ENCODE results near the gene MUC2.

The MUC2 gene

DNA sequence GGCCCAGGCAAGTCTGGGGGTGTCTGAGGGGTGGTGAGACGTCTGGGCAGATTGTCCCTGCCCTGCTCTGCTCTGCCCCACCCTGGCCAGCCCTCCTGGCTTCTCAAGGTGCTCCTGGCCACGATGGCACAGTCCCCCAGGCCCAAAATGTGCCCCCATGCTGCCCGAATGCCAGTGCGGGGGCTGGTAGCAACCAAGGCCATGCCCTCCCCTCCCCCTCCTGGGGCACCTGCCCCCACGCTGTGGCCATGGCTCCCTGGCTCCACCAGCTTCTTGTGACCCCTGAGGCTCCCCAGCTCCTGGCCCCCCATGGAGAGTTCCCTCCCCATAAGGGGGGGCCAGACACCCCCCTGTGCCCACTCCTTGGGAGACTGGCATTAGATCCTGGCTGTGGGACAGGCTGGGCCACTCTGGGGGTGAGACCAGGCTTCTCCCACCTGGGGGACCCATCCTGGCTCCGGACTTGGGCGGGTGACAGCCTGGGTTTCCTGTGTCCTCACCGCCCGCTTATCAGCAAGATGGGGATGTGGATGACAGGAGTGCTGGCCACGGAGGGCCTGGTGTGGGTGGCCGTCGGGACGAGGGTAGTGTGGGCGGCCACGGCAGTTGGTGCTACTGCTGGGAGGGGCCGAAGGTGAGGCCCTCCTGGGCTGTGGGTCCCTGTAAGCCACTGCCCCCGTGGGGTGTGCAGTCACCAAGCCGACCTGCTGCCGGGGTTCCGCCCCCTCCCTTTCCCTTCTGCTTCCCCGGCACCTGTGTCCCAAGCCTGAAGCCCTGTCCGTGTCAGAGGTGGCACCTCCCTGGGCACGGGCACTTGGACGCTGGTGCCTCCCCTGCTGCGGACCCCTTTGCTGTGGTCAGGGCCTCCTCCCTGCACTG, 22.3 kb upstream of the MUC2 start:
- no peak for DNase-seq

DNA sequence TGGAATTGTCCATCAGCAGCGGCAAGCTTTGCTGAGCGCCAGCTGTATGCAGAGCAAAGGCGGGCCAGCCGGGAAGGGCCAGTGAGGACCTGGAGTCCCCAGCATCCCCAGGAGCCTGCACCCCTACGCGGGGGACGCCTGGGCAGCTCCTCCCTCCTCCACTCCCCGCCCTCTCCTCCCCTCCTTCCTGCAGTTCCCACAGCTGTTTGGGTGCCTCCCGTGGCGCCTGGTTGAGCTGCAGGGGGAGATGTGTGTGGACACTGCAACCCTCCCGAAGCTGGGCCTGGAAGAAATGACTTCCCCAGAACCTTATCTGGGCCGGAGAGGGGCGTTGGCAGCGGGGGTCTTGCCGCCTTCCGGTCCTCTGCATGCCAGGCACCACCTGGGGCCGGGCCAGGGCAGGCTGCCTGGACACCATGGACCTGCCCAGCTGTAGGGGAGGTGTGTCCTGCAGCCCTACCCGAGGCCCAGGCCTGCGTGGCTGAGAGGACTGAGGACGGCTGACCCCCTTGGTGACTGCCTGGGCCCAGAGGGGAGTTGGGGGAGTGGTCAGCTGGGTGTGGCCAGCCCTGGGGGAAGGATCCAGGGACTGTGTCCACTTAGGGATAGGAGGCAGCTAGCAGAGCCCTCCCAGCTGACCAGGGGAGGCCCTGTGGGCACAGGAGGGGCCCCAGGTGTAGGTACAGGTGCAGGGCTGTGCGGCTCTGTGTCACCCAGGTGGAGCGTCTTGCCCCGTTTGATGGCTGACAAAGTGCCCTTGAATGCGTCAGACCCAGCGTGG, 21.4 kb upstream of the MUC2 start:
- DNase-seq, result no peak

DNA sequence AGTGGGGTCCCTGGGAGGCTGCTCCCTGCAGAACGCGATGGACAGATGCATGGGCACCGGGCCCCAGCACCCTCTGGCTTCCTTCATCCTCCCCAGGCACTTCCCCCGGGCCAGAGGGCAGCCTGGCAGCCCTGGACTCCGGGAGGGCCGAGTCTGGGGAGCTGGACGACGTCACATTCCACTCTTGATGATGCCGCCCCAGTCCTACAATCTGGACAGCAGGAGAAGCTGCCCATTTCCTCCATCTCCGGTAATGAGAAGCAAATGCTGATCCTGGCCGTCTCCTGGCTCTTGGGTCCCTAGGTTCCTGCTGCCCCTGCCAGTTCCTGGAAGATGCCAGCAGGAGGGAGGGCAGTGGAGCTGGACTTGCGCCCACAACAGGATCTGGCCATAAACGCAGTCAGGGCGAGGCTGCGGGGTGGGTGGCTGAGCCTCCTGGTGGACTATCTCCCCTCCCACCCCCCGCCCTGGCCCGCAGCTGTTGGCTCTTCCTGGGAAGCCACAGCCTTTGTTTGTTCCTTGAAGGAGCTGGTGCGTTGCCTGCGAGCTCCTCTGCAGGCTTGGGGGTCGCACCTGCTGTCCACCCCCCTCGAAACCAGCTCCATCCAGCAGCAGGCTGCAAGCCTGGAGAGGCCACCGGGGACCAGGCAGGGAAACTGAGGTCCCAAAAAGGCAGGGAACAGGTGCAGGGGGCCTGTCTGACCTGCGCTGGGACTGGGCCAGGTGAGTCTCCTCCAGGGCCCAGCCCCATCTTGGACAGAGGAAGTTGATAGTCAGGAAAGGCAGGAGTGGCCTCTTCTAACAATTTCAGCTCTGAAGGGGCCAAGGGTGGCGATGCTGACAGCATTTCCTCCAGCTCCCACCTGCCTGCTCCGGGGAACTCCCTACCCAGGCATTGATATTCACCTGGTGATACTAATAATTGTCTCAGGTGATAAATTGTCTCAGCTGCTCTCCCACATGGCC, 20.2 kb upstream of the MUC2 start:
- DNase-seq, result peak; percentile 52

DNA sequence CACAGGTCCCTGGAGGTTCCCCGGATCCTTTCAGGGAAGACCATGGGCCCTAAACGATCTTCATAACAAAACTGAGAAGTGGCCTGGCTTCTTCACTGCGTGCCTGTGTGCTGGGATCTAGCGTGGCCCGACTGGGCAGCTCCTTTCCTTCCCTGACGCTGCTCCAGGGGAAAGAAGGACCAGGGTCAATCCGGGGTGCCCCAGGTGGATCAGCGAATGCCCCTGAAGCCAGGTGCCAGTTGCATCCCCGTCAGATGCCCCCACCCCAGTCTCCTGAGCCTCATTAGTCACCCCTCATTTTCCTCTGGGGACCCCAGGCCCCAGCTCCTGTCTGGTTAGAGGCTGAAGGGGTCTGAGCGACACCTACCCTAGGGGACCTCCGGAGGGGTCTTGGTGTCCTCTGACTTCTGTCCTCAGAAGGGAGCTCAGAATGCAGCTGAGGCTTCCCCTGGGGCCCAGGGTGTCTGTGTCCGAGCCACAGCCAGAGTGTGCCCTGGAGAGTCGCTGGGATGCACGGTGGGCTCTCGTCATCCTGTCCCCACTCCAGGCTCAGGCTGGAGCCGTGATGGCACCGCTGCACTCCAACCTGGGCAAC, 19.5 kb upstream of the MUC2 start:
- no peak for DNase-seq

DNA sequence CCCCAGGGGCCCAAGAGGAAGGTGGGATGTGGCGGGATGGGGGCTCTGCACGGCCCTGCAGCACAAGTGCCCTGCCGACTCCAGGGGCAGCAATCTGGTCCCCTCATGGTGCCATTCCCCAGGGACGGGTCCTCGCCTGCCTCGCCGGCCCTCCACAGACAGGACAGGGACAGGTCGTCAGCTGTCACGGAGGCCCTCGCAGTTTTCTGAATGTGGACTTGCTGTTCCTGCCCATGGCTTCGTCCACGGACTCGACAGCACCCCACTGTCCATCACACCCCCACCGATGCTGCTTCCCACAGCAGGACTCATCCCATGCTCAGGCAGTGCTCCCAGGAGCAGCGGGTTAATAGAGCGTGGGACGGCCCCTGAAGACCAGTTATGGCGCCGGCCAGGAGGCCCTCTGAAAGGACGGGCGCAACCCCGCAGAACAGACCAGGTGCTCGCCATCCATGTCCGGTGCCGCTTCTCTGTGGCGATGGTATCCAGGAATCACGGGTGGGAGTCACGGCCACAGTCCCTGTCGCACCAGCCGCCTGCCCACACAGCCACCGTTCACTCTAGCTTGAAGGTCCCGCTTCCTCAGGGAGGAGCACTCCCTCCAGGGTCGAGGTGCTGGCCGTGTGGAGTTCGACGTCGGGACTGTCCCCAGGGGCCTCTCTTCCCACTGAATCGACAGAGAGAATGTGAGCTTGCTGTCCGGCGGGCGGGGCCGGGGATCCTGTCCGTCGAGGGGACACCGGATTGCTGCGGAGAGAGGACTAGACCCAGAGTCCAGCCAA, 18.5 kb upstream of the MUC2 start:
- DNase-seq, result no peak

DNA sequence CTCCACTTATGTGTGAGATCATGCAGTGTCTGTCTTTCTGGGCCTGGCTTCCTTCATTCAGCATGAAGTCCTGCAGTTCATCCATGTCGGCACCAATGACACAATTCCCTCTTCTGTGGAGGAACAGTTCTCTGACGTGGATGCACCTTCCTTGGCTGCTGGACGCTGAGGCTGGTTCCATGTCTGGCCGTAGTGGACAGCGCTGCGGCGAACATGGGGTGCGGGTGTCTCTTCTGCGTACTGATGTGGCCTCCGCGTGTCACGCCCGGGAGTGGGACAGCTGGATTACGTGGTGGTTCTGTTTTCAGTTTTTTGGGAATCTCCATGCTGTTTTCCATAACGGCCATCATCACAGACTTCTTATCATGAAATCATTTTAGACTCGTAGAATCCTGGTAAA, 16.9 kb upstream of the MUC2 start:
- no peak for DNase-seq

DNA sequence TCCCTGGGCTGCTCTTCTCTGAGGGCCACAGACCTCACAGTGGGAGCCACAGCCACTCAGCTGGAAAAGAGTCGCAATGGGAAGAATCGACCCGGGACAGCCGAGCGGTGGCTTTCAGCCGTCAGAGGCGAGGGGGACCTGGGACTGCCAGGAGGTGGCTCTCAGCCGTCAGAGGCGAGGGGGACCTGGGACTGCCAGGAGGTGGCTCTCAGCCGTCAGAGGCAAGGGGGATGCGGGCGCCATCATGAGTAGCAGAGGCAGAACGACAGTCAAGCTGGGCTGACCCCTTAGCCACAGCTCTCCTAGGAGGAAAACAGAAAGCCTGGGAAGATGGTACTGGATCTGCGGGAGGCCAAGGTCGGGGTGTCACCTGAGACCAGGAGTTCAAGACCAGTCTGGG, 14.9 kb upstream of the MUC2 start:
- DNase-seq, result no peak

DNA sequence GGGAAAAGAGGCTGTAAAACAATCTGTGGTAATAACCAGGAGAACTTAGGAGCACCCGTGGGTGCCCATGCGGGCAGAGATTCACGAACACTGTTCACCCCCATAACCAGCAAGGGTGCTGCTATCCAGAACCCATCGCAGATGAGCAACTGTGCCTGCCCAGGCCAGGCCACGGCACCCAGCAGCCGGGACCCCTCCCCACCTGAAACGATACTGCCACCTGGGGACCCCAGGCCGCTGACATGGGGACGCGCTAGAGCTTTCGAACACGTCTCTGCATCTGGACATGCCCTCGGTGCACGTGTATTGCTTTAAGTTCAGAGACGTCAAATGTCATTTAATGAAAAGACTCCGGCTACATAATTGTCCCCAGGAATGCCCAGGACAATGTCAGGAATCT, 14.3 kb upstream of the MUC2 start:
- no peak for DNase-seq

DNA sequence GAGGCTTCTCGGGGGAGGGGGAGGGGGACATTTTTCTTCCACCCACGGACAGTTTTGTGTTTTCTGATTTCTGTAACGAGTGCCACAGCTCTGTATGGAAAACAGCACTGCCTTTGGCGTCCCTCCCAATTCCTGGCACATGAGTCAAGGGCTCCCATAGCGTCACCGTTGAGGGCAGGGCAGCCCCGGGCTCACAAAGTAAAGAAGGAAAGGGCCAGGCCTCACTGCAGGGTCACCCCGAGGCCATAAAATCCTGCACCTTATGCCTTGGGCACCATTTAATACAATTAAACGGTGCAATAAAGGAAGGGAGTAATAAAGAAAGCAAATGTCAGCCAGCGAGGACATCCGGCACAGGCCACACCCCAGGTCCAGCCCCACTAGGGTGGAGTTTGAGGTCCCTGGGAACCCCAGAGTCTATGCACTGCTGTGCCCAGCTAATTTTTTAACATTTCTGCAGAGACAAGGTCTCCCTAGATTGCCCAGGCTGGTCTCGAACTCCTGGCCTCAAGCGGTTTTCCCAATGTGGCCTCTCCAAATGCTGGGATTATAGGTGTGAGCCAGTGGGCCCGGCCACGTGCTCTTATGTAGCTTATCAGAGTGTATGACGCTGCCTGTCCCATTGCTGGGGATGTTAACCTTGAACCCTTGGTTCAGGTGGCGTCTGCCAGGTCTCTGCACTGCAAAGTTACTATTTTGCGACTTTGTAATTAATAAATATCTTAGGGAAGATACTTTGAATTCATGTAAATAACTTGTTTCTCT, 13.6 kb upstream of the MUC2 start:
- peak; percentile 95 for DNase-seq

DNA sequence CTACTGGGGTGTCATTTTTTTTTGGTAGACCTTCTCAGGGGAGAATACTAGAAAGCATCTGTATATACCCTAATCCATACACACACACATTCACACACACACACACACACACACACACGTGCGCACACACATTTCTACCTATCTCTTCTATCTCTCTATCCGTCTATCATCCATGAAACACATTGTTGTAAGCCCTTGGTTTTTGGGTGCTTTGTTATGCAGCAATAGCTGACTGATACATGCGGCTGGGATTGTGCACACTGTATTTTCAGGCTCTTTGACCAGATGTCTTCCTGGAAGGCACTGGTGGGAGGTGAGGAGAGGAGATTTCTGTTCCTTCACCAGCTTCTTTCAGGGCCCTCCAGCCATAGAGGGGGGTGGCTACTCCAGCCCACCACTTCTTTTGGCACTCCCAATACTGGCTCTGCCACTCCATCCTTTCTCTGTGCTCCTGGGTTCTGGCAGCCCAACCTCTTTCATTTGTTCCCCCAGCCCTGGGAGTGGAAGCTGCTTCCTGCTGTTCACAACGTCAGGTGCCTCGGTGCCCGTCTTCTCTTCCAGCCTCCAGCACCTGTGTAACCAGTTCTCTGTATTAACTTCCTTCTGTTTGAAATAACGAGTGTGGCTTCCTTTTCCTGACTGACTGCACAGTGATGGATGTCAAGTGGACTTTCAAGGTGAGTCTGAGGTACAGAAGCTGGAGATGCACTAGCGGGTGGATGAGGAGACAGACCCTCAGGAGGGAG, 12.4 kb upstream of the MUC2 start:
- DNase-seq, result no peak

DNA sequence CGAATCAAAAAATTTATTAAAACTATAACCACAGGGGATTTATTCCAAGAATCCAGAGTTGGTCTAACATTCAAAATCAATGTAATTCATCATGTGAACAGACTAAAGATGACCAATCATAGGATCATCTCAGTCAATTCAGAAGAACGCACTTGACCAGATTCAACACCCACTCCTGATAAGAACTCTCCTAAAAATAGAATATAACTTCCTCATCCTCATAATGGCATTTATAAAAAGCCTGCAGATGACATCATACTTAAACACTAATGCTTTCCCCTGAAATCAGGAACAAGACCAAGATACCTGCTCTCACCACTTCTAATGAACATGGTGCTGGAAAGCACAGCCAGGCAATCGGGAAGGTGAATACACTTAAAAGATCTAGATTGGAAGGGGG, 10.5 kb upstream of the MUC2 start:
- no peak for DNase-seq

DNA sequence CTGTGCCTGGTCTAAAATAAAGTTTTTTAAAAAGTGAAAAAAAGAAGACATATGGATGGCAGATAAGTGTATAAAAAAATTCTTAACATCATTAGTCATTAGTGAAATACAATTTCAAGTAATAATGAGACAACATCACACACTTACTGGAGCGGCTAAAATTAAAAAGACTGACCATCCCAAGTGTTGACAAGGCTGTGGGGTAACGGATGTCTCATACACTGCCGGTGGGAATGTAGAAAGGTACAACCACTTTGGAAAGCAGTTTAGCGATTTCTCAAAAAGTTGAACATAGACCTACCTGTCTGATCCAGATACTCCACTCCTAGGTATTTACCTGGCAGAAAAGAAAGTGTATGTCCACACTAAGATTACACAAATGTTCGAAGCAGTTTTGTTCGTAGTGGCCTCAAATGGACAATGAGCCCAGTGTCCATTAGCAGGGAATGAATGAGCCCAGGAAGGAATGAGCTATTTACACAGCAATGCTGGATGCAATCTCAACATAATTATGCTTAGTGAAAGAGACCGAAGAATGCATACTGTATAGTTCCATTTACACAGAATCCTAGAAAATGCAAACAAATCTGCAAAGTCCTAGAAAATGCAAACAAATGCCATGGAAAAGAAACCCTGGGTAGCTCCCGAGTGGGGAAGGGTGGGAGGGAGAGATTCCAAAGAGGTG, 6.7 kb upstream of the MUC2 start:
- DNase-seq, result no peak

DNA sequence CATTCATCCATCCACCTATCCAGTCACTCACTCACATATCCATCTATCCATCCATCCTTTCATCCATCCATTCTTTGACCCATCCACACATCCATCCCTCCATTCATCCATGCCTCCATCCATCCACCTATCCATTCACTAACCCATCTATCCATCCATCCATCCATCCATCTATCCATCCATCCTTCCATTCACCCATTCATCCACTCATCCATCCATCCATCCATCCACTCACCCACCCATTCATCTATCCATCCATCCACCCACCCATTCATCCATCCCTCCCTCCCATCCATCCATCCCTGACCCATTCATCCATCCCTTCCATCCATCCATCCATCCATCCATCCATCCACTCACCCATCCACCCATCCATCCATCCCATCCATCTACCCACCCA, 4.9 kb upstream of the MUC2 start:
- no peak for DNase-seq

DNA sequence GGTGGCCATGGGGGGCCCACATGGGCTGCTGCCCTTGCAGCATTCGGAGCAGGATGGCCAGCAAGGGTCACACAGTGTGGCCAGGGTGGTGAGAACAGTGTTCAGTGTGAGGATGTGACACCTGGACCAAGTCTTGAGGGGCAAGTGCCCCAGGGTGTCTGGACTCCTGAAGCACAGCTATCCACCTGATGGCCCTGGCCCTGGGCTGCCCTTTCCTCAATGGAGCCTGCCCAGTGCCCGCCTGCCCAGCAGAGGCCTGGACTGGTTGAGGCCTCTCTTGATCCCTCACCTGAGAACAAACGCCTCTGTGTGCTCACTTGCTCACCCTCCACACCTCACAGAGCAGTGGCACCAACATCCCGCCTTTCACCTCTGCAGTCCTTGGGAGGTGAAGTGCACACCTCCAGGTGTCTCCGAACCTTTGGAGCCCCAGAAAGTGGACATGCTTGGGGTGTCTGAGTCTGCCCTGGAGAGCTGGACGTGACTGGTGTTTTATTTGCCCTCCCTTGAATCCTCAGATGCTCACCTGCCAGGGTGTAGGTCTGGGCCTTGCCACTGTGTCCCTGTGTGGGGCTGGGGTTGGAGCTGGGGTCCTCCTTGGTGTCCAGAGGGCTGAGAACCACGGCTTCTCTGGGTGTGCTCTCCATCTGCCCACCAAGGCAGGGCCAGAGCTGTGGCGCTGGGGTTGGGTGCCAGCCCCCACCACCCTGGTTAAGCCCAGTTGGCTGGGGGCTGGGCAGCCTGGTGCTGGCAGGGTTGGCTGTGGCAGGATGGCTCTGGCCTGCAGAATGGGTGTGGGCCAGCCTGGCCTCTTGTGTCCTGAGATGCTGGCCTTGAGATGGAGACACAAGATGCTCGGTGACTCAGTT, 3.8 kb upstream of the MUC2 start:
- no peak for DNase-seq

DNA sequence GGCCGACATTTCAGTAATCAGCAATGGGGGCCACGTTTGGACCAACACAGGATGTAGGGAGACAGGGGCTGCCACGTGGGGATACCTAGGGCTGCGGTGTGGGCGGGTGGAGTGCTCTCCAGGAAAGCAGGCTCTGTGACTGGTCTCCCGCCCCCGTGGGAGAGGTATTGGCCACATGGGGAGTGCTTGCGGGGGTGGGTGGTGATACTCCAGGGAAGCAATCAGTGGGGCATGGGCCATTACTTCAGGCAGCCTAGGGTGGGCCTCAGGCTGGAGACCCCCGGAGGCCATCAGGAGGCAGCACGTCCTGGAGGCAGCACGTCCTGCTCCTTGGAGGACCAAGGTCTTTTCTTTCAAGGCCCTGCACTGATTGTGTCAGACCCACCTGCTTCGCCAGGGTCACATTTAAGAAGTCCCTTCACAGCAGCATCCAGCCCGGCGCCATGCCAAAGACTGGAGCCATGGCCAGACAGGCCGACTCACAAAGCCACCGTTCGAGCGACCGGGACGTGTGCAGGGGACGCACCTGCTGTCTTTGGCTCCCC, 3.0 kb upstream of the MUC2 start:
- no peak for DNase-seq

DNA sequence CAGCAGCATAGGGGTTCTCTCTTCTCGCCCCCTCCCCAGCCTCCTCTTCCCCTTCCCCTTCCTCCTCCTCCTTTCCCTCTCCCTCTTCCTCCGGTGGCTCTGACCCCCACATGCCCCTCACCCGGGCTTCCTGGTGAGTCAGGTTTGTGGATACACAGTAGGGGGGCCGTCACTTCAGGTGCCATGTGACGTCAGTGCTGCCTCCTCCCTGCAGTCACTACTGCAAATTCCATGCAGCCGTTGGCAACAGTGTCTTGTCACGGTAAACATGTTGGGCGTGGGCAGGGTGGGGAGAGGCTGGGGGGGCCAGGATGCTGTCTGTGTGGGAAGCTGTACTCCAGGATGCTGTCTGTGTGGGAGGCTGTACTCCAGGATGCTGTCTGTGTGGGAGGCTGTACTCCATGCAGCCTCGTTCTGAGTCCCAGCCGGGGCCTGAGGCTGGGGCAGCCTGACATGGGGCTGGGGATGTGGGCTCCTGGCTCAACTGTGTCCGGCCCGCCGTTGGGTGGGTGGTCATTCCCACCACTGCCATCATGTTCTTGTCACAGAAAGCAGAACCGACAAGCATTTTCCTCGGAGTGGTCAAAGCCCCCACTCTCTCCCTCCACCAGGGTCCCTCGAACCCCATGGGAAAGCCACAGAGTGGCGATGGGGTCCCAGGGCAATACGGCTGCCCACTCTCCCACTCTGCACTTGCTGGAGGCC, 2.4 kb upstream of the MUC2 start:
- peak; percentile 42 for DNase-seq

DNA sequence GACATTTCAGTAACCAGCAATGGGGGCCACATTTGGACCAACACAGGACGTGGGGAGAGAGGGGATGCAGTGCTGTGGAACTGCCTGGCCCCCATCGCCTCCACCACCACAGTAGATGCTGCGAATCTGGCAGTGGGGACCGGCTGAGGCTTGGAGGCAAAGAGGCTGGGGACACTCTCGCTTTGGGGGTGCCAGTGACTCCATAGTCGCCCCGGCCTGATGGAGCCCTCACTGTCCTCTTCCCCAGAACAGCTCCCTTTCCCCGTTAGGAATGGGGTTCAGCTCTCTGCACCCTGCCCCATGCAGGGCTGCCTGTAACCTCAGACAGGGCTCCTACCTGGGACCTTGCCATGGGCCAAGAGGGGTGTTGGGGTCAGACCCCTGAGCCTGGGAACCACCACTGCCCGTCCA, 1.8 kb upstream of the MUC2 start:
- no peak for DNase-seq

DNA sequence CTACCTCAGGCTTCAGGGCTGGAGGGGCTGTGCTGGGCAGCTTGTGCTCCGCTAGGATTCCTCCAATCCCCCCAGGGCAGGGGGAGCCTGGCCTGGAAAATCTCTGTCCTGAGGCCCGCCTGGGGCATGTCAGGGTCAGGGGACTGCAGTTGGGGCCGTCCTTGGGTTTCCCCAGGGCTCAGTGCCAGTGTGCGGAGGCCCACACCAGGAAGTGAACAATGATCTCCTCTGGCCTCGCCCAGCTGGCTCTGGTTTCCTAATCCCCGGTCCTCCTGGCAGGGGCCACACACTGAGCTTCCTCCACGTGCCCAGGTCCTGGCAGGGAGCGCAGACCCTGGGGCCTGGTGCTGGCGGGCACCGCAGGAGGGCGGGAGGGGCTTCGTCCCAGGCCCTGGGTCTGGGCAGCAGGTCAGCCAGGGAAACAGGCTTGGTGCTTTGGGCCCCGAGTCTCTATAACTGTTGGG, 1.4 kb upstream of the MUC2 start:
- DNase-seq, result peak; percentile 20

All from EL (cell line).